K562 (cell line): ENCODE data around the gene WWOX. TPM values are rescaled to one million over a fixed set of nuclear protein-coding genes. Genes with fewer than 3 reads are reported as not detected.

Experiments used
- ATAC-seq: fragments of 200-7000 bp; cut with Tn5 transposase; 3 replicates; pipeline ENCODE4 v1.9.1; 2020; ENCODE audit warnings: moderate library complexity
- BruUV-seq: library from RNA; stranded (reverse); fragments of 400-500 nt; replicated peaks from 2 replicates; lab custom pipeline; 2021; lab: Mats Ljungman, UMichigan
- CTCF ChIA-PET: fragments of 300-600 bp; formaldehyde crosslinking; extraction: SDS; loops from one replicate; lab custom pipeline; 2021; ENCODE audit warnings: low intra/inter-chr PET ratio; lab: Yijun Ruan, JAX
- POLR2A ChIA-PET: fragments of 300-600, 350-650 bp; sonication (Branson Sonifier 250); formaldehyde crosslinking; extraction: SDS; loops from one replicate; lab custom pipeline; 2021; ENCODE audit warnings: antibody characterized with exemption, inconsistent platforms; lab: Yijun Ruan, JAX
- DNase-seq, 4 experiments: peaks; one replicate each; pipeline versions ENCODE4 v3.0.0 to v3.0.0-alpha.2; 2011 to 2018; ENCODE audit warnings: low spot score in 3 of 4, mixed read lengths in 3 of 4; ENCODE audit errors: extremely low read depth in 1 of 4
- FAIRE-seq: peaks from 2 replicates; lab custom pipeline; 2011; peaks lifted over from hg19 to GRCh38; lab: Jason Lieb, UNC
- H2AFZ ChIP-seq: 2 replicates; pipeline ENCODE4 v1.6.0; 2011; ENCODE audit warnings: low read depth, low read length, control low read depth, inconsistent platforms
- H3K27ac ChIP-seq: fragments of 200-600 bp; 3 replicates; pipeline ENCODE4 v1.8.0; 2011; ENCODE audit warnings: low read depth, mild to moderate bottlenecking, control low read depth, inconsistent platforms, low read length, moderate library complexity, mixed read lengths; ENCODE audit errors: extremely low read depth
- H3K27me3 ChIP-seq, 2 experiments: fragments of 300-600 bp in 1 of 2; 2 replicates in 1 of 2; 3 replicates in 1 of 2; pipeline versions ENCODE4 v1.6.0 to v1.8.0; 2011; ENCODE audit warnings: inconsistent platforms in 2 of 2, low read length in 2 of 2, mild to moderate bottlenecking in 1 of 2, mixed read lengths in 1 of 2, moderate library complexity in 1 of 2; ENCODE audit not compliant: control insufficient read depth in 2 of 2, insufficient read depth in 2 of 2
- H3K36me3 ChIP-seq: fragments of 300-600 bp; 3 replicates; pipeline ENCODE4 v1.8.0; 2011; ENCODE audit warnings: mild to moderate bottlenecking, low read length, inconsistent platforms; ENCODE audit not compliant: control insufficient read depth, insufficient read depth
- H3K4me1 ChIP-seq, 2 experiments: fragments of 200-600 bp in 1 of 2; replicated peaks in 1 of 2; 2 replicates in 1 of 2; 3 replicates in 1 of 2; pipeline versions ENCODE4 v1.5.1 to v1.8.0; 2011; ENCODE audit warnings: inconsistent platforms in 2 of 2, low read length in 2 of 2, mild to moderate bottlenecking in 1 of 2, mixed read lengths in 1 of 2, moderate library complexity in 1 of 2; ENCODE audit not compliant: control insufficient read depth in 2 of 2, insufficient read depth in 2 of 2
- H3K4me2 ChIP-seq: 2 replicates; pipeline ENCODE4 v1.6.1; 2011; ENCODE audit warnings: low read length, control low read depth, inconsistent platforms, mixed read lengths; ENCODE audit not compliant: insufficient read depth
- H3K4me3 ChIP-seq: fragments of 200-600 bp; sonication (generic), shearing (Covaris generic); 2 replicates; pipeline ENCODE4 v1.5.1; 2016; ENCODE audit warnings: control low read depth, inconsistent platforms
- H3K79me2 ChIP-seq: fragments of 200-600 bp; 3 replicates; pipeline ENCODE4 v1.8.0; 2011; ENCODE audit warnings: low read length, inconsistent platforms; ENCODE audit not compliant: control insufficient read depth, insufficient read depth
- H3K9ac ChIP-seq, 2 experiments: 2 replicates each; pipeline versions ENCODE4 v1.6.0 to v1.6.1; 2011; ENCODE audit warnings: low read depth in 2 of 2, low read length in 2 of 2, control low read depth in 1 of 2, inconsistent platforms in 1 of 2, mild to moderate bottlenecking in 1 of 2, mixed read lengths in 1 of 2; ENCODE audit not compliant: insufficient read depth in 1 of 2
- H3K9me1 ChIP-seq: one replicate; pipeline ENCODE4 v1.6.0; 2011; ENCODE audit warnings: inconsistent platforms, mild to moderate bottlenecking, low read length, moderate library complexity; ENCODE audit not compliant: control insufficient read depth, insufficient read depth
- H3K9me3 ChIP-seq: replicated peaks from 2 replicates; pipeline ENCODE4 v1.5.1; 2011; ENCODE audit warnings: low read depth, low read length, inconsistent platforms; ENCODE audit not compliant: control insufficient read depth, insufficient read depth
- H4K20me1 ChIP-seq: replicated peaks from 2 replicates; pipeline ENCODE4 v1.6.1; 2011; ENCODE audit warnings: low read length, inconsistent platforms, mixed read lengths; ENCODE audit not compliant: control insufficient read depth, insufficient read depth
- ARID2 ChIP-seq: fragments of 450-650 bp; IDR thresholded peaks from 2 replicates; pipeline ENCODE4 v1.6.1; 2017; ENCODE audit warnings: antibody characterized with exemption, mild to moderate bottlenecking
- C11orf30 ChIP-seq: fragments of 450-650 bp; IDR thresholded peaks from 2 replicates; pipeline ENCODE4 v1.6.1; 2016; ENCODE audit warnings: low read depth, mild to moderate bottlenecking
- CCNT2 ChIP-seq: IDR thresholded peaks from 2 replicates; pipeline ENCODE4 v1.6.1; 2011; ENCODE audit warnings: borderline replicate concordance, low read depth, mild to moderate bottlenecking, moderate library complexity, mixed read lengths, low read length; ENCODE audit not compliant: insufficient read length; ENCODE audit errors: extremely low read depth
- ETV6 ChIP-seq, 3 experiments: fragments of 150-350 bp in 1 of 3; sonication (generic) in 1 of 3; formaldehyde crosslinking in 1 of 3; IDR thresholded peaks; 2 replicates each; pipeline versions ENCODE4 v1.6.1 to v1.8.0; 2014 to 2022; ENCODE audit warnings: borderline replicate concordance in 2 of 3, low read depth in 2 of 3, antibody characterized with exemption in 1 of 3, low read length in 1 of 3, mild to moderate bottlenecking in 1 of 3, missing genetic modification reagents in 1 of 3
- JUND ChIP-seq, 2 experiments: IDR thresholded peaks; 2 replicates in 1 of 2; 3 replicates in 1 of 2; pipeline ENCODE4 v1.6.1; 2011; ENCODE audit warnings: borderline replicate concordance in 2 of 2, low read depth in 2 of 2, low read length in 2 of 2, improper control_type of control experiment in 1 of 2, missing biosample characterization in 1 of 2, missing genetic modification characterization in 1 of 2, missing genetic modification reagents in 1 of 2
- KAT2B ChIP-seq: IDR thresholded peaks from one replicate; pipeline ENCODE4 v1.6.1; 2012; ENCODE audit warnings: low read depth, mild to moderate bottlenecking, control low read depth, inconsistent platforms, low read length, moderate library complexity
- LCOR ChIP-seq: sonication (generic); formaldehyde crosslinking; IDR thresholded peaks from 2 replicates; pipeline ENCODE4 v1.8.0; 2022; ENCODE audit warnings: mild to moderate bottlenecking, missing genetic modification reagents
- MAFF ChIP-seq: IDR thresholded peaks from 2 replicates; pipeline ENCODE4 v1.6.1; 2012; ENCODE audit warnings: low read length, improper control_type of control experiment
- NFE2 ChIP-seq: IDR thresholded peaks from 2 replicates; pipeline ENCODE4 v1.6.1; 2014; ENCODE audit warnings: antibody characterized with exemption, low read depth
- NR3C1 ChIP-seq: sonication (generic); formaldehyde crosslinking; IDR thresholded peaks from 2 replicates; pipeline ENCODE4 v1.8.1; 2022; ENCODE audit warnings: missing genetic modification reagents
- PCBP1 ChIP-seq: fragments of 200-400 bp; formaldehyde crosslinking; IDR thresholded peaks from 2 replicates; pipeline ENCODE4 v1.6.1; 2018; ENCODE audit warnings: mild to moderate bottlenecking, low read depth, low read length; ENCODE audit not compliant: poor library complexity, severe bottlenecking
- PKNOX1 ChIP-seq: fragments of 450-650 bp; IDR thresholded peaks from 2 replicates; pipeline ENCODE4 v1.6.1; 2016
- RHOXF2B ChIP-seq: fragments of 250-450 bp; sonication (Bioruptor Pico); conservative IDR thresholded peaks from 2 replicates; pipeline ENCODE4 v1.5.1; 2021
- SIRT6 ChIP-seq: IDR thresholded peaks from one replicate; pipeline ENCODE4 v1.6.1; 2012; ENCODE audit warnings: low read depth, mild to moderate bottlenecking, control low read depth, inconsistent platforms, low read length, moderate library complexity
- SMAD2 ChIP-seq: fragments of 150-350 bp; IDR thresholded peaks from 2 replicates; pipeline ENCODE4 v1.6.1; 2014; ENCODE audit warnings: low read depth, mild to moderate bottlenecking, low read length
- SMARCE1 ChIP-seq: fragments of 450-650 bp; IDR thresholded peaks from 2 replicates; pipeline ENCODE4 v1.7.1; 2016; ENCODE audit warnings: mild to moderate bottlenecking
- SPI1 ChIP-seq: IDR thresholded peaks from 2 replicates; pipeline ENCODE4 v1.6.1; 2011; ENCODE audit warnings: low read depth, low read length, control low read depth, borderline replicate concordance
- VEZF1 ChIP-seq: fragments of 200-800 bp; sonication (Bioruptor generic); IDR thresholded peaks from 2 replicates; pipeline ENCODE4 v1.6.1; 2017; ENCODE audit warnings: missing genetic modification characterization, missing compliant biosample characterization
- ZBTB7A ChIP-seq: IDR thresholded peaks from 2 replicates; pipeline ENCODE4 v1.6.1; 2011; ENCODE audit warnings: low read depth, mild to moderate bottlenecking, low read length, moderate library complexity, borderline replicate concordance; ENCODE audit not compliant: control insufficient read depth
- ZNF124 ChIP-seq: sonication (generic); formaldehyde crosslinking; IDR thresholded peaks from 2 replicates; pipeline ENCODE4 v1.8.1; 2022; ENCODE audit warnings: missing genetic modification reagents
- ZNF217 ChIP-seq: sonication (generic); formaldehyde crosslinking; IDR thresholded peaks from 2 replicates; pipeline ENCODE4 v1.8.0; 2022; ENCODE audit warnings: mild to moderate bottlenecking, missing genetic modification reagents
- ZNF445 ChIP-seq: fragments of 250-450 bp; sonication (Bioruptor Pico); IDR thresholded peaks from 2 replicates; pipeline ENCODE4 v1.4.0; 2020; ENCODE audit warnings: low read depth, mild to moderate bottlenecking, moderate library complexity
- WGBS: fragments of 100-300 bp; shearing (Covaris generic); methylation state at CpG from one replicate; pipeline ENCODE4 v1.1.6; 2016; ENCODE audit warnings: low coverage, mixed read lengths; ENCODE audit not compliant: insufficient coverage; ENCODE audit errors: missing lambda C conversion rate; 5-methylcytosine and 5-hydroxymethylcytosine counted together
- in situ Hi-C: fragments of 300-500 bp; cut with MboI; formaldehyde crosslinking; loops from 4 replicates; pipeline ENCODE4 v1.15.0; 2018; ENCODE audit warnings: inconsistent platforms, mixed read lengths
- intact Hi-C: fragments of 100-400 bp; cut with micrococcal nuclease; formaldehyde crosslinking; loops from 2 replicates; pipeline ENCODE4 v1.14.2; 2022
- polyA plus RNA-seq, 8 experiments: library from polyadenylated mRNA; depleted of rRNA in 4 of 8; stranded (reverse) in 5 of 8; unstranded in 3 of 8; fragments of >200 nt; fragmentation: Nextera tagmentation in 2 of 8; fragmentation: Illumina TruSeq in 1 of 8; extraction: Ambion mirVana in 2 of 8; extraction: Trizol in 1 of 8; gene quantifications; 2 replicates each; pipeline versions ENCODE4 v1.2.1 to v1.2.3, GENCODE V29; 2011 to 2014; ENCODE audit warnings: inconsistent platforms in 1 of 8, missing spikeins in 1 of 8
- total RNA-seq, 7 experiments: library from RNA; depleted of rRNA in 6 of 7; stranded (reverse); fragments of >200 nt in 6 of 7; fragmentation: Illumina TruSeq in 2 of 7; extraction: Trizol in 2 of 7; gene quantifications; 2 replicates each; pipeline versions ENCODE4 v1.2.1 to v1.2.3, GENCODE V29; 2011 to 2021; ENCODE audit warnings: low replicate concordance in 1 of 7

WWOX gene
- total and polyA plus RNA-seq, 9 of the 15 experiments (the other 6 are each of a cell fraction or from before 2014, with no cell fraction given): 1.6 to 22.7 (median 8.1) TPM

GRCh38 chr16:79093554-79093967 is 994.1 kb downstream of the WWOX start:
- no TSS peak for BruUV-seq
- ATAC-seq: peak; percentile 55; the same call in 2 of the 3 replicates

More at GRCh38 chr16:79093554-79093967, 994.1 kb downstream of the WWOX start:
- H3K4me3 ChIP-seq: no peak overlapping the region
- CTCF ChIA-PET: no interaction called here
- no peaks in the 10 kb centered on the region; a peak in 1 of 5 replicates for H3K4me1 ChIP-seq
- H4K20me1 ChIP-seq: no peaks in the 10 kb centered on the region
- H3K36me3 ChIP-seq: no peaks in the 10 kb centered on the region
- peaks cover 7 to 33% of the 10 kb centered on the region in 2 experiments; a peak in 3 of 5 replicates for H3K27me3 ChIP-seq
- 3% methylated on average over 10 of the region's 10 CpGs for WGBS
- no peak overlapping the region for H2AFZ ChIP-seq
- no peak overlapping the region for H3K9ac ChIP-seq
- no peaks in the 10 kb centered on the region for H3K9me1 ChIP-seq
- TF ChIP-seq ZNF124 (no peak), JUND (IDR thresholded peaks at IDR 0.05; ENCODE audit: borderline replicate concordance, low read depth, low read length) (no peak), JUND (tag; IDR thresholded peaks at IDR 0.05; ENCODE audit: borderline replicate concordance, low read depth, low read length) (peak; percentile 51; the same call in 1 of the 3 replicates), ZNF445 (CRISPR knock-in tag) (no peak), PCBP1 (no peak), VEZF1 (CRISPR knock-in tag) (peak; percentile 46; the same call in 1 of the 2 replicates), SMAD2 (no peak), SIRT6 (no peak), MAFF (no peak), KAT2B (no peak), SPI1 (peak; percentile 73), NR3C1 (no peak), ETV6 (IDR thresholded peaks at IDR 0.05; ENCODE audit: borderline replicate concordance in 1 of 2, low read depth in 2 of 2, low read length in 1 of 2) (0 out of 4 replicates have a peak, but pooled peaks of 1 of the 2 experiments have one; percentile 8), ETV6 (CRISPR knock-in tag; IDR thresholded peaks at IDR 0.05; ENCODE audit: borderline replicate concordance) (no peak), LCOR (CRISPR knock-in tag) (no peak), CCNT2 (no peak), SMARCE1 (no peak), ZBTB7A (no peak), NFE2 (peak; percentile 58; the same call in 1 of the 2 replicates), C11orf30 (no peak), ZNF217 (CRISPR knock-in tag) (no peak), RHOXF2B (CRISPR knock-in tag) (no peak), ARID2 (no peak), PKNOX1 (peak; percentile 69)
- peak in 2 of 4 experiments; percentile 10 to 17 for DNase-seq
- intact Hi-C loops (no loop called here), in situ Hi-C loops (no loop called here)
- no peak overlapping the region for H3K4me2 ChIP-seq
- H3K27ac ChIP-seq: no peak overlapping the region
- FAIRE-seq: no peak
- POLR2A ChIA-PET: interaction anchor here (0.7 to 1.2 kb wide), 2 partner anchors 10 to 26 kb away, joined by 3 read pairs; no protein-coding TSS in a partner anchor
- no peaks in the 10 kb centered on the region for H3K9me3 ChIP-seq
- H3K79me2 ChIP-seq: no peaks in the 10 kb centered on the region
